ENCODE data around the gene MARK3.

The MARK3 gene

GRCh38 chr14:103528146-103528586, 143.0 kb downstream of the MARK3 start:
- no peak for DNase-seq

DNA sequence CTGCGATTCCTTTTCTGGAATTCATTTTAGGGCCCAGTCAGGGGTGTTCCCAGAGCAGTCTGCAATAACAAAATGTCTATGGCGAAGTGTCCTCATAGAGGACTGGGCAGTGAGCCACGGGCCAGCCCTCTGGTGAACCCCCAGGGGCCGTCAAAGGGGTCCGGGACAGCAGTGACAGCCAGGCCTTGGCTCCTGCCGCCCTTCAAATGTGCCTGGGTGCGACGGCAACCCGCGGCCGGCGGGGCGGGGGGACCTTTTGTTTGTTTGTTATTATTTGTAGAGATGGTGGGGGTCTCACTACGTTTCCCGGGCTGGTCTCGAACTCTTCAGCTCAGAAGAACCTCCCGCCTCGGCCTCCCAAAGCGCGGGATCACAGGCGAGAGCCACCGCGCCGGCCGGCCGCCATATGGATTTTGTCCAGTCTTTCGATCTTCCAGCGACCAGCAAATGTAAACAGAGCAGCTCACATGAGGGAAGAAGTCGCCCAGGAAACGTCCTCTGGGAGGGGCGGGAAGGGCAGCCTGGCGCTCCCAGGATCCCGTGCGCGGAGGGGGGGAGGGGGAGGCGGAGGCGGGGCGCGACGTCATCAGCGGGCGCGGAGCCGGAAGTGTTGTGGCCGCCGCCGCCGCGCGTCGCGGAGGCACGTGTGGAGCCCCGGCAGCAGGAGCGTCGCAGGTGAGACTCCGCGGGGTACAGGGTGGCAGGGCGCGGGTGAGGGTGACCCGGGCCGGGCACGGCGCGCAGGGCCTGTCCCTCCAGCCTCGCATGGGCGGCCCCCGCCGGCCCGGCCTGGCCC, 143.6 kb downstream of the MARK3 start, which contains the start of gene TRMT61A:
TSS of gene TRMT61A (plus strand) at position 610 of the 796 bp plus-strand sequence. CDS start 783 bp downstream, outside the sequence.
- DNase-seq, result peak; percentile 73

GRCh38 chr14:103529383-103530365, 144.5 kb downstream of the MARK3 start:
- DNase-seq, result no peak

GRCh38 chr14:103530390-103530789, 145.2 kb downstream of the MARK3 start:
- DNase-seq, result peak; percentile 13

DNA sequence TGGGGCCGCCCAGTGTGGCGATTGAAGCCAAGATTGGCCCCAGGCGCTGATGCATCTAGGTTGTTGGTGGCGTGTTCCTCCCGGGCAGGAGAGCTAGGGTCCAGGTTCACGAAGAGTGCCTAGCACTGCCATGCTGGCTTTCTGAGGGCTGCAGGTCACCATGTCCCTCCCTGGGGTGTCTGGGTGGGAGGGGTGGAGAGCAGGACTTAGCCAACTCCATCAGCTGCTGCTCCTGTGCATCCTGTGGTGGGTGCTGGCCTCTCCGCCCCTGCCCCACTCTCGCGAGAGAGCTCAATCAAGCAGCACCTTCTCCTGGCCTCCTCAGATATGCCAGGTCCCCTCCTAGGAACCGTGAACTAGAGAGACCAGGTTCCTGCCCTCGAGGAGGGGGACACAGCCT, 145.6 kb downstream of the MARK3 start:
- no peak for DNase-seq

DNA sequence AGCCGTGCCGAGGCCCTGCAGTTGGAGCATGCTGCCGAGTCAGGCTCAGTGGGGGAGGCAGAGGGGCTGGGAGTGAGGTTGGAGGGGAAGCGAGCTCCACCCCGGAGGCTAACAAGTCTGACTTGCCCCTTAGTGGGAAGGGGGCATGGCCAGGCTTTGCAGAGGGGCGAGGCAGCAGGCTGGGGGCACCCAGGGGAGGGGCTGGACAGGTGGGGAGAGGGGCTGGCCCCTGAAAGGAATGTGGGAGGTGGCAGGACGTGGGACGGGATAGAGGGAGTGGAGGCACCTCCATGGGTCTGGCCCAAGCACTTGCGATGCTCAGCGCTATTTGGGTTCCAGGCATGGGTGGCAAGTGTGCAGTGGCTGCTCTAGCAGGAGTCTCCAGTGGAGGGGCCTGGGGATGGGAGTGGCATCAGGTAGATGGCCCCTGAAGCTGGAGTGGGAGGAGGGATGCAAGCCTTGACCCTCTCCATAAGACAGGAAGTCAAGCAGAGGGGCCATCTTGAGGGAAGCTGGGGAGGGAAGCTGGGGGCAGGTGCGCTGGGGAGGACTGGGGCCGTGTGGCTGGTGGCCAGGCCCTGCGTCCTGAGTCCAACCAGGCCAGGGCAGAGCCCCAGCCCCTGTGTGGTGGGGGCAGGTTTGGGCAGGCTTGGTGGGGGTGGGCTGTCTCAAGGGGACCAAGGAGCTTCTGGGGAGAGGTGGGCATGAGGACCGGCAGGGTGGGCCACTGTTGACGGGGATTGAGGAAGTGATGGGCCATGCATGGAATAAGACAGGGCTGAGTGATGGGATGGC, 146.4 kb downstream of the MARK3 start:
- DNase-seq, result no peak

DNA sequence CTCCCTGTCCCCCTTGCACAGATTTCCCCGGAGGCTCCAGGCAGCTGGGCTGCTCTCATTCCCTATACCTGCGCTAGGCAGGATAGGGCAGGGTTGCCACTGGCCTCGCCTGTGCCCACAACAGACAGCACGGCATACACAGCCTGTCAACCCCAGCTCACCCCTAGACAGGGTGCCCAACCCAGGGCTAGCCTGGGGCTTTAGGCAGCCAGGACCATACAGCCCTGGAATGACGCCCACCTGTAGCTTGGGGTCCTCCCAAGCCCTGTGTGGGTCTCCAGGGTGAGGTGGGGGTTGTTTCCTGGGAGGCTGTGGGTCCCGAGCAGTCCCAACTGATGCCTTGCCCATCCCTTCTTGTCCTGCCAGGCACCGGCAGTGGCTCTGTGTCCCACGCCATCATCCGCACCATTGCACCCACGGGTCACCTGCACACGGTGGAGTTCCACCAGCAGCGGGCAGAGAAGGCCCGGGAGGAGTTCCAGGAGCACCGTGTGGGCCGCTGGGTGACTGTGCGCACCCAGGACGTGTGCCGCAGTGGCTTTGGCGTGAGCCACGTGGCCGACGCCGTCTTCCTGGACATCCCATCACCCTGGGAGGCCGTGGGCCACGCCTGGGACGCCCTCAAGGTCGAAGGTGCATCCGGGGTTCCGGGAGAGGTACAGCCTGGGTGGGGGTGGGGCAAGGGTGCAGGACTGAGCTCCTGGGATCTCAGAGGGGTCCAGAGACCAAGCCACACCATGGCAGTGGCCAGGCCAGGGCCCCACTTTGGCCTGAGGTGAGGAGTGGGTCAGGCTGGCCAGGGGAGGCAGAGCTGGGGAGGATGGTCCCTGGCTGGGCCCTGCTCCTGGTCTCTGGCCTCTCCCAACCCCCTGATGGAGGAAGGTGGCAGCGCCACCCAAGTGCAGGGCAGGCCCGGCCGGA, 147.3 kb downstream of the MARK3 start:
- no peak for DNase-seq

- DNase-seq, result no peak
Measured at GRCh38 chr14:103533137-103533998, 148.2 kb downstream of the MARK3 start.

DNA sequence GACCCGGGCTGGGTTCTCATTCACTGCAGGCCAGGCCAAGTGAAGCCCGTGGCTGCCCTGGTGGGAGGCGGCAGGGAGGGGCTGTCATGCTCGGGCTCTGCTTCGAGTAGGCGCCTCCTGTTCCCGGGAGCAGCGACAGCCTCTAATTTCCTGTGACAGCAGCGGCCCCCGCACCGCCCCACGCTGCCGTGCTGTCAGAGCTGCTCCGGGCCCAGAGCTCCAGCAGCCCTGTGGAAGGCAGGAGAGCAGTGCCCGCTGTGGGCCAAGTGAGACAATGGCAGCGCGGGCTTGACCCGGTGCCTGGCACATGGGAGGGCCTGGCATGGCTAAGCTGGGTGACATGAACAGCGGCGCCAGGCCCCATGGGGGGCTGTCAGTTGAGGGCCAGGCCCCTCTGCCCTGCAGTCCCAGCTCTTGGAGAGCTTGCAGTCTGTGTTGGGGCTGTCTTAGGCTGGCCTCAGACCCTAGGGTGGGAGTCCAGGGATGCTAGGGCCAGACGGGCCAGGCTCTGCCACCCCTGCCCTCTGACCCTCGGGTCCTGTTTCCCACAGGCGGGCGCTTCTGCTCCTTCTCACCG, 148.9 kb downstream of the MARK3 start:
- no peak for DNase-seq

DNA sequence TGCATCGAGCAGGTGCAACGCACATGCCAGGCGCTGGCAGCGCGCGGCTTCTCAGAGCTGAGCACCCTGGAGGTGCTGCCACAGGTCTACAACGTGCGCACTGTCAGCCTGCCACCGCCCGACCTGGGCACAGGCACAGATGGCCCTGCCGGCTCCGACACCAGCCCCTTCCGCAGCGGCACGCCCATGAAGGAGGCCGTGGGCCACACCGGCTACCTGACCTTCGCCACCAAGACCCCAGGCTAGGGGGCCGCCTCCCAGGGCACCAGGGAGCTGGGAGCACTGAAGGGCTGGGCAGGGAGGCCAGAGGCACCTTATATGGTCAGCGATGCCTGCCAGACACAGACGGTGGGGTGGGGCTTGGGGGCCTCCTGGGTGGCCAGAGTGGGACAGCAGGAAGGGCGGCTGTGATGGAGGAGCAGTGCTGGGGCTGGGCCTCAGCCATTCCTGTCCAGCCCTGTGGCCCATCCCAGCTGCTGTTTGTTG, 149.4 kb downstream of the MARK3 start:
- DNase-seq, result no peak

DNA sequence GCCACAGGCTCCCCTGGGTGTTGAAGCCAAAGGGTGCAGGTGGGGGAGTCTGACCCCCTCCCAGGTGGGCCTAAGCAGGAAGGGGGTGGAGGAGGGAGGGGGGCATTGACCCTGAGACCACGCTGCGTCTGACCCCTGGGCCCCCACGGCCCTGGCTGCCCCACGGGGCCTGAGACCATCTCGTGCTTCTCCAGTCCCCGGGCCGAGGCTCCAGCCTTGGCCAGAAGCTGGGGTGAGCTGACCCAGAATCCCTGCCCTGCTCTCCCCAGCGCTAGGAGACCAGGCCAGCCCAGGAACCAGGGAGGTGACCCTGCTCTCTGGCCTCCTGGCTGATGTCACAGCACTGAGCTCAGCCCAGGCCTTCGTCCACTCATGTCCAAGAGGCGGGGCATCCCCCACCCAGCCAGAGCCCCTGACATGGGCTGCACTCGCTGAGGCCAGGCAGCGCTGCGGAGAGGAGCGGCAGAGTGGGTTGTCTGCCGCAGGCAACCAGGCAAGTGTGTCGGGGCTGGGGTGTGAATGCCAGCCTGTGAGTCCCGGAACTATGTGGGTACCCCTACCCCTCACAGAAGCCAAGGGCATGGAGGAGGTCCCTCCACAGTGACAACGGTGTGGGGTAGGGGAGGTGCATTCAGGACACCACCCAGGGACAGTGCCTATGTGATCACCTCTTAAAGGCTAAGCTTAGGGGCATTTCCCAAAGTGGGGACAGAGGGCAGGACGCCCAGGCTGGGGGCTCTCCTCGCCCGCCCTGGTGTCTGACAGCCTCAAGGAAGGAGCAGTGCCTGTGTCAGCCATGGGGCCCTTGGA, 150.1 kb downstream of the MARK3 start:
- no peak for DNase-seq

GRCh38 chr14:103535891-103536565, 150.8 kb downstream of the MARK3 start:
- no peak for DNase-seq

DNA sequence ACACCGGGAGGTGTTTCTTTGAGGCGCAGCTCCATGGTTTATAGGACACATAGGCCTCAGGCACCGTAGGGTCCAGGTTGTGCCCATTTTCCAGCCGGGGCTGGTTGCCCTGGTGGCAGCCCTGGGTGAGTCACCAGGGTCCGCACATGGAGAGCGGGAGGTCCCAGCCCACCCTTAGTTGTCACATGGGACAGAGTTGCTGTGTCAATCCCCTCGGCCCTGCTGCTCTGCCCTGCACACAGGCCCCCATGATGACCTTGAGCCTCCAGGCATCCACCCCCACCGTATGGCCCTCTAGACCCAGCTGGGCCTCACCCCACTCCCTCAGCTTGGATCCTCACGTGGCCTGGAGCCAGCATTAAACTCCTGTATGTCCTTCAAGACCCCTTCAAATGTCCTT, 151.5 kb downstream of the MARK3 start:
- no peak for DNase-seq

DNA sequence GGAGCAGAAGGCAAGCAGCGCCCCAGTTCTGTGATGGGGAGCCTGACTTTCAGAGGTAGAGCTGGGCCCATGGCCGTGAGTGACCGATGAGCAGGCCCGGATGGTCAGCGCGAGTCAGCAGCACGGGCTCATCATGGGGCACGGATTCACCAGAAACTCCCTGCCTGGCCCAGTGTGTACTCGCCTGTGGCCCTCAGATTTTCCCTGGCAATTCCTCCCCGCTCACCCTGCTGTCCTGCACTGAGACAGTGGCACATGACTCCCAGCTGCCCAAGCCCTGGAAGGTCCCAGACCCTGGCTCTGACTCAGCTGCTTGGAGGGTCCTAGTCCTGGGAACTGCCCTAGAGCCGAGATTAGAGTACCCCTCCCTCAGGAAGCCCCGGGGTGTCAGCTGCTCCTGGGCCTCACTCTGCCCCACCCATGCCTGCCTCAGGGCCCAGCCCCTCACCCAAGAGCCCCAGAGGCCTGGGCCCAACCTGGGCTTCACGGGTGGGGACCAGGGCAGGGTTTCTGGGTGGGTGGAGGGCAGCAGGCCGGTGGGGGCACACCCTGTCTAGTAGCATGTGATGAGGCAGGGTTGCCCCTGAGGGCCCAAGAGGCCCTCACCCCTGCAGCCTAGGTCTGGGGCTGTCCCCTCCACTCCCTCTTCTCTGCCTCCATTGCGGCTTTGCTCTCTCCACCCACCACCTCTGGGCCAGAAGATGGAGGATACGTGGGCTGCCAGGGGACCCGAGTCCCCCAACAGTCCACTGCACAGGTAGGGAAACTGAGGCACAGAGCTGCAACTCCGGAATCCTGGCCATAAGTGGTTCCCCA, 152.2 kb downstream of the MARK3 start:
- no peak for DNase-seq

GRCh38 chr14:103538291-103539055, 153.3 kb downstream of the MARK3 start:
- DNase-seq, result no peak

DNA sequence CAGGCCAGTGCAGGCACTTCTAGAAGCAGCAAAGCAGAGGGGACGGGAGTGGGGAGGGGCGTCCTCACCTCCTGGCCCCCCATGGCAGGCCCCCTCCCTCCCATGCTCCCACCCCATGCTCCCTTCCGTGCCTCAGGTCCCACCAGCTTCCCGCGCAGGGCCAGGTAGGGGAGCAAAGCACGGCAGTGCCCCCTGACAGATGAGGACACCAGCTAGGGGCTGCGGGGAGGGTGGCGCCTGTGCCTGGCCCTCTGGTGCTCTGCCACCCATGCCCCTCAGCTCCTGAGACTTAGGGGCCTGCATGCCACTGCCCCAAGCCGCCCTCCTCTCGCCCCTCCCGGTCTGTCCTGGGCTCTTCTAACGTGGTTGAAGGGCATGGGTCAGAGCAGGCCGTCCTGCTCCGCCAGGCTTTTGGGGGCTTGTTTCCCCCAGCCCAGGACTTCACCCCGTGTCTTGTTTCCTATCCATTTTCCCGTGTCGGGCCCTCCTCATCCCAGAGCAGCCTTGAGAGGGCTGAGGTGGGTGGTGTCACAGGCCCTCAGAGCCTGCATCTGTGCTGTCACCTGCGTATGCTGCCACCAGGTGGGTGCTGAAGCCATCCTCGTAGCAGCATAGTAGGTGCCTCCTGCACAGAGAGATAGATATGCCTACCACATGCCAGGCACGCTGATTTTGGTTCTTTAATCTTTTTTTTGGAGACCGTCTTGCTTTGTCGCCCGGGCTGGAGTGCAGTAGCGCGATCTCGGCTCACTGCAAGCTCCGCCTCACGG, 154.0 kb downstream of the MARK3 start:
- DNase-seq, result no peak
